Measurements from ENCODE around the gene ZNF77.

Gene ZNF77

GRCh38 chr19:2950286-2951124, 5.7 kb upstream of the ZNF77 start:
- no peak for TF ChIP-seq RARB (CRISPR knock-in tag; IDR thresholded peaks at IDR 0.05)
- TF ChIP-seq TSHZ2 (CRISPR knock-in tag; IDR thresholded peaks at IDR 0.05), result no peak
- TF ChIP-seq ZNF70 (CRISPR knock-in tag; IDR thresholded peaks at IDR 0.05), result 0 out of 2 replicates have a peak, but pooled peaks have one; percentile 11
- TF ChIP-seq CSRNP3 (CRISPR knock-in tag; IDR thresholded peaks at IDR 0.05), result 0 out of 2 replicates have a peak, but pooled peaks have one; percentile 26
- no peak for TF ChIP-seq CSDC2 (CRISPR knock-in tag; IDR thresholded peaks at IDR 0.05)
- peak; percentile 98 for ATAC-seq

- peak; percentile 8 for ATAC-seq
- TF ChIP-seq ZFP3 (CRISPR knock-in tag; IDR thresholded peaks at IDR 0.05) (no peak), TCF4 (CRISPR knock-in tag; IDR thresholded peaks at IDR 0.05; ENCODE audit: borderline replicate concordance) (peak; percentile 73; the same call in 1 of the 2 replicates), ZNF8 (CRISPR knock-in tag; IDR thresholded peaks at IDR 0.05) (no peak), POU6F1 (CRISPR knock-in tag; IDR thresholded peaks at IDR 0.05; ENCODE audit: borderline replicate concordance, low read depth) (no peak), TOX (CRISPR knock-in tag; IDR thresholded peaks at IDR 0.05; ENCODE audit: borderline replicate concordance) (no peak), TSHZ2 (CRISPR knock-in tag; IDR thresholded peaks at IDR 0.05) (0 out of 2 replicates have a peak, but pooled peaks have one; percentile 11), ARNTL (CRISPR knock-in tag; IDR thresholded peaks at IDR 0.05; ENCODE audit: borderline replicate concordance, low read depth) (no peak), GLIS3 (CRISPR knock-in tag; IDR thresholded peaks at IDR 0.05) (no peak), PATZ1 (CRISPR knock-in tag; IDR thresholded peaks at IDR 0.05; ENCODE audit: borderline replicate concordance) (no peak), ZNF70 (CRISPR knock-in tag; IDR thresholded peaks at IDR 0.05) (no peak), OSR1 (CRISPR knock-in tag; IDR thresholded peaks at IDR 0.05) (no peak)
These were observed 5.1 kb upstream of the ZNF77 start for GRCh38 chr19:2949939-2950285.

GRCh38 chr19:2945575-2946184, 909 bp upstream of the ZNF77 start:
- no peak for ATAC-seq
- TF ChIP-seq GLIS3 (CRISPR knock-in tag; IDR thresholded peaks at IDR 0.05) (no peak), TSHZ2 (CRISPR knock-in tag; IDR thresholded peaks at IDR 0.05) (no peak), ZNF70 (CRISPR knock-in tag; IDR thresholded peaks at IDR 0.05) (no peak), SNAI2 (CRISPR knock-in tag; IDR thresholded peaks at IDR 0.05) (no peak), BACH2 (CRISPR knock-in tag; IDR thresholded peaks at IDR 0.05; ENCODE audit: borderline replicate concordance) (no peak), TCF4 (CRISPR knock-in tag; IDR thresholded peaks at IDR 0.05; ENCODE audit: borderline replicate concordance) (no peak), ZNF8 (CRISPR knock-in tag; IDR thresholded peaks at IDR 0.05) (no peak), CSDC2 (CRISPR knock-in tag; IDR thresholded peaks at IDR 0.05) (no peak), ZNF565 (CRISPR knock-in tag; conservative IDR thresholded peaks at IDR 0.05; ENCODE audit: low read depth) (no peak), ARNTL (CRISPR knock-in tag; IDR thresholded peaks at IDR 0.05; ENCODE audit: borderline replicate concordance, low read depth) (no peak), ZFP30 (CRISPR knock-in tag; IDR thresholded peaks at IDR 0.05) (no peak), CSRNP3 (CRISPR knock-in tag; IDR thresholded peaks at IDR 0.05) (no peak), ISL1 (CRISPR knock-in tag; IDR thresholded peaks at IDR 0.05) (no peak), OSR1 (CRISPR knock-in tag; IDR thresholded peaks at IDR 0.05) (no peak)

Data from SK-N-SH treated with all-trans-retinoic acid at 6 μM for 48 hours (cell line).